GM11168 (cell line): ENCODE measurements around the gene ATP6V1F.

Source experiments
- in situ Hi-C: fragments of 300-500 bp; cut with MboI; formaldehyde crosslinking; loops from one replicate; pipeline ENCODE4 v1.12.0; 2022; ENCODE audit warnings: low sequenced_read_pairs; ENCODE audit not compliant: unreplicated experiment

ATP6V1F gene

DNA sequence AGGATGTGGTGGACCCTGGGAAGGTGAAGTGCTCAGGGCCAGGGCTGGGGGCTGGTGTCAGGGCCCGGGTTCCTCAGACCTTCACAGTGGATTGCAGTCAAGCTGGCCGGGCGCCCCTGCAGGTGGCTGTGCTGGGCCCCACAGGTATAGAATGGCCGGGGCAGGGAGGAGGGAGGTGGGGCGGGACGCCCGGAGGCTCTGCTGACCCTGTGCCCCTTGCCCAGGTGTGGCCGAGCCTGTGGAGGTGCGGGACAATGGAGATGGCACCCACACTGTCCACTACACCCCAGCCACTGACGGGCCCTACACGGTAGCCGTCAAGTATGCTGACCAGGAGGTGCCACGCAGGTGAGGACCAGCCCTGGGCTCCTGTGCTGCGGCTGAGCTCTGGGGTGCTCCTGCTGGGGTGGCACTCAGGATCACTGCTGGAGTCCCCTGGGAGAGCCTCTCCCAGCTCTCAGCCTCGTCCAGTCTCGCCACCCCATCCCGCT lies 14.9 kb upstream of the ATP6V1F start:
- in situ Hi-C loops, result no loop called here

DNA sequence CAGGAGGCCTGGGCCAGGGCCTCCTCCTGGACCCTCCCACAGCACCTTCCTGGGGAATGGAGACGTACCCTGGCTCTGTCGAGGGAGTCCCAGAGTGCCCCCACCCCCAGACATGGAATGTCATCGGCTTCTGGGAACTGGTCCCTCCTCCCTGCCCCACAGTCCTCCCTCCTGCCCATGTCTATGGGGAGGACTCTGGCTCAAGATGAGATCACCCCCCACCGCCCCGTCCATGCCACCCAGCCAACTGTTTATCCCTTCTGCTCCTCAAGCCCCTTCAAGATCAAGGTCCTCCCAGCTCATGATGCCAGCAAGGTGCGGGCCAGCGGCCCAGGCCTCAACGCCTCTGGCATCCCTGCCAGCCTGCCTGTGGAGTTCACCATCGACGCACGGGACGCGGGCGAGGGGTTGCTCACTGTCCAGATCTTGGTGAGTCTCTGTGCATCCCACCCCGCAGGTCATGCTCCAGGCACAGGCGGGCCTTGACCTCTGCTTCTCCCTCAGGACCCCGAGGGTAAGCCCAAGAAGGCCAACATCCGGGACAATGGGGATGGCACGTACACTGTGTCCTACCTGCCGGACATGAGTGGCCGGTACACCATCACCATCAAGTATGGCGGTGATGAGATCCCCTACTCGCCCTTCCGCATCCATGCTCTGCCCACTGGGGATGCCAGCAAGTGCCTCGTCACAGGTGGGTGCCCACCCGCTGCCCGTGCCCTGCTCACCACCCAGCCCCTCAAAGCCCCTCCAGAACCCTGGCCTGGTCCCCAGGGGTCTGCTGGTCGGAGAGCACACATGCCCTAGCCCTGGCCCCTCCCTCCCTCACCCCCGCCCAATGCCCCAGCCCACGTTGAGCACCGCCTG lies 14.1 kb upstream of the ATP6V1F start:
- in situ Hi-C loops, result no loop called here

DNA sequence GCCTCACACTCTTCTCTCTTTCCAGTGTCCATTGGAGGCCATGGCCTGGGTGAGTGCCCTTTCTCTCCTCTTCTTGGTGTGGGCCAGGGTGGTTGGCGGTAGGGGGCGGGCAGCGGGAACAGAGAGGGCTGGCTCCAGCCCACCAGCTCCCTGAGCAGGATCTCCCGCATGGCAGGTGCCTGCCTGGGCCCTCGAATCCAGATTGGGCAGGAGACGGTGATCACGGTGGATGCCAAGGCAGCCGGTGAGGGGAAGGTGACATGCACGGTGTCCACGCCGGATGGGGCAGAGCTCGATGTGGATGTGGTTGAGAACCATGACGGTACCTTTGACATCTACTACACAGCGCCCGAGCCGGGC lies 13.5 kb upstream of the ATP6V1F start:
- in situ Hi-C loops, result no loop called here

DNA sequence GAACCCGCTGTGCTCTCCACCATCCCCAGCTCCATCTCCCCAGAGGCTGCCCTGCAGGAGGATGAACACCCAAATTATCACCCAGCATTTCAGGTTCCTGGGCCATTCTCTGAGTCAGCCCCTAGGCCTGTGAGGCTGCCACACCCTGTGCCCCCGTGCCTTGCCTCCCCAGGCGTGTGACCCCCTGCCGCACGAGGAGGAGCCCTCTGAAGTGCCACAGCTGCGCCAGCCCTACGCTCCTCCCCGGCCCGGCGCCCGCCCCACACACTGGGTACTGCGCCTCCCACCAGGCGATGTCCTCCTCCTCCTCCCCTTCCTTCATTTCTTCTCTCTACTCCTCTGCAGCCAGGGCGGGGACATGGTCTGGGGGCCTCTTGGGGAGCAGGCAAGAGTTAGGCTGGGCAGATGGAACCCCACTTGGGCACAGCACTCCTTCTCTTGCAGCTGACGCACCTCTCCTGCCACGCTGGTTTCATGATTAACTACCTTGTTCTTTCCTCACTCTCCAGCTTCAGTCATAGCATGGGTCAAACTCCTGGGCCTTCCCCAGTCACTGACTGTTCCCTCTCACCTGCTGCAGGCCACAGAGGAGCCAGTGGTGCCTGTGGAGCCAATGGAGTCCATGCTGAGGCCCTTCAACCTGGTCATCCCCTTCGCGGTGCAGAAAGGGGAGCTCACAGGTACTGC lies 12.7 kb upstream of the ATP6V1F start:
- in situ Hi-C loops, result no loop called here

DNA sequence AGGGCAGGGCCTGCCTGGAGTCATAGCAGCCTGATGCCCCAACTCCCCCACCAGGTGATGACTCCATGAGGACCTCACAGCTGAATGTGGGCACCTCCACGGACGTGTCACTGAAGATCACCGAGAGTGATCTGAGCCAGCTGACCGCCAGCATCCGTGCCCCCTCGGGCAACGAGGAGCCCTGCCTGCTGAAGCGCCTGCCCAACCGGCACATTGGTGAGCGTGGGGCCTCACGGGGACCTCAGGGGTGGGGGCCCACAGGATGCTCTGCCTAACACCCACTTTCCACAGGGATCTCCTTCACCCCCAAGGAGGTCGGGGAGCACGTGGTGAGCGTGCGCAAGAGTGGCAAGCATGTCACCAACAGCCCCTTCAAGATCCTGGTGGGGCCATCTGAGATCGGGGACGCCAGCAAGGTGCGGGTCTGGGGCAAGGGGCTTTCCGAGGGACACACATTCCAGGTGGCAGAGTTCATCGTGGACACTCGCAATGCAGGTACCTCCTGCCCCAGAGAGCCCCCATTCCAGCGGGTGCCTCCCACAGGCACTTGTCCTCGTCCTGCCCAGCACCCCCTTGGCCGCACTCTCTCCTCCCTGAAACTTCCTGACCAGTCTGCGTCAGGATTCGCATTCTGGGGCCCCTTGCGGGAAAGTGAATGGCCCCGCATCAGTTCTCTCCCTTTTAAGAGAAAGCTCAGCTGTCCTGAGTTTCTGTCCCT lies 10.0 kb upstream of the ATP6V1F start:
- in situ Hi-C loops, result no loop called here

DNA sequence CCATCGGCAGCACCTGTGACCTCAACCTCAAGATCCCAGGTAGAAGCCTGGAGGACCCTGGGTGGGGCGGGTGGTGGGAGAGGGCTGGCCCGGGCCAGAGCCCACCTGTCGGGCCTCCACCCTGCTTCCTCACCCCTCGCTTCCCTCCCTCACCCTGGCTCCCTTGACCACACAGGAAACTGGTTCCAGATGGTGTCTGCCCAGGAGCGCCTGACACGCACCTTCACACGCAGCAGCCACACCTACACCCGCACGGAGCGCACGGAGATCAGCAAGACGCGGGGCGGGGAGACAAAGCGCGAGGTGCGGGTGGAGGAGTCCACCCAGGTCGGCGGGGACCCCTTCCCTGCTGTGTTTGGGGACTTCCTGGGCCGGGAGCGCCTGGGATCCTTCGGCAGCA lies 8.9 kb upstream of the ATP6V1F start:
- in situ Hi-C loops, result no loop called here

DNA sequence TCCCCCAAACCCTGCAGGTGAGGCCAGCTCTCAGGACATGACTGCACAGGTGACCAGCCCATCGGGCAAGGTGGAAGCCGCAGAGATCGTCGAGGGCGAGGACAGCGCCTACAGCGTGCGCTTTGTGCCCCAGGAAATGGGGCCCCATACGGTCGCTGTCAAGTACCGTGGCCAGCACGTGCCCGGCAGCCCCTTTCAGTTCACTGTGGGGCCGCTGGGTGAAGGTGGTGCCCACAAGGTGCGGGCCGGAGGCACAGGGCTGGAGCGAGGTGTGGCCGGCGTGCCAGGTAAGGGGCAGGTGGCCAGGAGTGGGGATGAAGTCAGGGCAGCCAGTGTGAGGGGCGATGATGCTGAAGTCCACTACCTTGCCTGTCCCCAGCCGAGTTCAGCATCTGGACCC lies 8.3 kb upstream of the ATP6V1F start:
- in situ Hi-C loops, result no loop called here

DNA sequence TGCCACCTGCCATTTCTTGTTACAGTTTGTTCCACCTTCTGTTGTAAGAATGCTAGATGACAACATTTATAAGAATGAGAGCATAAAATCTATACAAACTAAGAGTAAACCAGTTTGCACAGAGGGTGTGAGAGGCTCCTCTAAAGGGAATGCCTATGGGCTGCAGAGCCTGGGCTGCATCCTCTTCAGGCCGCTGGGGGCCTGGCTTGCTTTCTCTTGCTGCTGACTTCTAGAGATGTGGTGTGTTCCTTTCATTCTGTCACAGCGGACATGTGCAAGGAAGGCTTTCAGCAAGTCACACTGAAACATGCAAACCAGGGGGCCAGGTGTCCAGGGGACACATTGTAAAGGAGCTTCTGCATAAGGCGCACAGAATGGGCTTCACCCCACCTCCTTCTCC lies 7.1 kb upstream of the ATP6V1F start:
- in situ Hi-C loops, result no loop called here

DNA sequence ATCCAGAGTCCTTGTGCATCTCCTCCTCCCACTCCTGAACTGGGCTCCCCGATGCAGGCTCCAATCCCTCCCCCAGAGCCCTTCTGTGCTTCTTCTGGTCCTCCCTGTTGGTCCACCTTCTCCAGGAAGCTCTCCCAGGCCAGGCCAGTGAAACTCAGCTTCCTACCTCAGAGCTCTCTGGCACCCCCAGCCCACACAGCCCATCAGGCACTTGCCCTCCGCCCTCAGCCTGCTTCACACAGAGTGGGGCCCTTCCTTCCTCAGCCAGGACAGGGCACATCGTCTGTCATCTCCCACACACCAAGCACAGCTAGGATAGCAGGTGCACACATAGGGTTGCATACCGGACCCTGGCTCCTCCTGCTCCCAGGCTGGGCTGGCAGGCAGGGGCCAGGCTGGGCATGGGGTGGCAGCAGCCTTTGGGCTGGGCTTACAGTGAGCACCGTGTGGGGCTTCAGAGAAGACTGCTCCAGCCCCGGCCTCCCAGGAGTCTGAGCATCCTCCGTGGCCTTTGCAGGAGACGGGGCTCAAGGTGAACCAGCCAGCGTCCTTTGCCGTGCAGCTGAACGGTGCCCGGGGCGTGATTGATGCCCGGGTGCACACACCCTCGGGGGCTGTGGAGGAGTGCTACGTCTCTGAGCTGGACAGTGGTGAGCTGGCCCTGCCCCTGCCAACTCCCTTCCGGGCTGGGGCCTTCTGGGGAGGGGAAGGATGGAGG lies 6.5 kb upstream of the ATP6V1F start:
- in situ Hi-C loops, result no loop called here

DNA sequence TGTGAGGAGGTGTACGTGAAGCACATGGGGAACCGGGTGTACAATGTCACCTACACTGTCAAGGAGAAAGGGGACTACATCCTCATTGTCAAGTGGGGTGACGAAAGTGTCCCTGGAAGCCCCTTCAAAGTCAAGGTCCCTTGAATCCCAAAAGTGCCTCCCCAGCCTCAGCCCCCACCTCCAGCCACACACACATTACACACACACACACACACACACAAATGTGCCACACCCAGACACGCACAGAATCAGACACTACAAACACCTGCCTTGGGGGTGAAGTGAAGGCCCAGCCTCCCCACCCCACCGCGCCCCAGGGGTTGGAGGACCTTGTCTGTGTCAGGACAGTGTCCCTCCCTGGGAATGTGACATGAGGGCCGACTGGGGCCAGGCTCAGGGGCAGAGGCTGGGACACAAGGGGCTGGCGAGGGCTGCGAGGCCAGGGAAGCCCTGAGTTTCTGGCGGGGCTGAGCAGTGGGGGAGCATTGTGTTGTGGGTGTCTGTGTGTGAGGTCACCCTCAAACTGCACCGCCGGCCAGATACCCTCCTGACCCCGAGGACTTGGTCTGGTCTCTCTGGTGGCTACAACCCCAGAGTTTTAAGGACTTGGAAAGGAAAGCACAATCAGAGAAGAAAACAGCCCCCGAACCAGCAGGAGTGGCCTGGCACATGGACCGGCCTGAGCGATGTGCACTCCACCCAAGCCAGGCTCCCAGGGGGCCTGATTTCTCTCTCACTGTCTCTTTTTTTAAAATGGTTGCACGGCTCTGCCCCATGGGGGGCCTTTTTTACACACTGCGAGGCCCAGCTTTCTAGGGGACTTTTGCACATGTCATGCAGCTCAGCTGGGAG lies 4.0 kb upstream of the ATP6V1F start:
- in situ Hi-C loops, result no loop called here

DNA sequence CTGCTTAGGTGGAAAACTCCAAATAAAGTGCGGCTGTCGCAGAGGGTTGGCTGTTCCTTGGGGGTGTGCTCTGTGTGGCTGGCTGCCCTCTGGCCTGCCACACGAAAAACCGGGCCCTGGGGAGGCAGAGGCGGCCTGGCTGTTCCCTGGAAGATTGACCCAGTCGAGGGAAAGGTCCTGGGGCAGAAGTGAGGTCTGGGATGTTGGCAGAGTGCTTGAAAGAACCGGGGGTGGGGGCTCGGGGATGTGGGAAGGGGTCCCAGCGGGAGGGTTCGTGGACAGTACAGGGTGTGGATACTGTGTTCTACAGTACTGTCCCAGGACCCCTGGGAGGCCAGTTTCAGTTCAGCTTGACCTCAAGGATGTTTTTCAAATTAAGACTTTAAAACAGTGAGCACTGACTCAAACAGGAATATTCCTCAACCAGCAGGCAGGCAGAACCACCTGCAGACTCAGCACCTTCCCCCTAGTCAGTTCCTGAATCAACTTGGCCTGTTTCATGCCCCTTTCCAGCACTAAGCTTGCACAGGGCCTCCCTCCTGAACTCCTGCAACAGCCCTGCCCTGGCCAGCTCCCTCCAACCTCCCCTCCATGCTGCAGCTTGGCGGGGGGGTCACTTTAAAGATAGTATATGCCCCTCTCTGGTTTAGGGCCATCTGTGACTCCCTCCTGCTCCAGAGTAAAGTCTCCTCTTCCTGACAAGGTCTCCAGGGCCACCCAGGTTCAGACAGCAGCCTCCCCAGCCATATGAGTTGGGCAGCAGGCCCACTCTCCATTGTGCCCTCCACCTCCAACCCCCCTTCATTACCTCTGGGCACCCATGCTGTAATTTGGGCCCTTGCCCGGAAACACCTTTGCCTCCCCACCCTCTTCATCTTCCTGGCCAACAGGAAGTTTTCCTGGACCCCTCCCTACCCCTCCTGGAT lies 3.2 kb upstream of the ATP6V1F start:
- in situ Hi-C loops, result no loop called here

DNA sequence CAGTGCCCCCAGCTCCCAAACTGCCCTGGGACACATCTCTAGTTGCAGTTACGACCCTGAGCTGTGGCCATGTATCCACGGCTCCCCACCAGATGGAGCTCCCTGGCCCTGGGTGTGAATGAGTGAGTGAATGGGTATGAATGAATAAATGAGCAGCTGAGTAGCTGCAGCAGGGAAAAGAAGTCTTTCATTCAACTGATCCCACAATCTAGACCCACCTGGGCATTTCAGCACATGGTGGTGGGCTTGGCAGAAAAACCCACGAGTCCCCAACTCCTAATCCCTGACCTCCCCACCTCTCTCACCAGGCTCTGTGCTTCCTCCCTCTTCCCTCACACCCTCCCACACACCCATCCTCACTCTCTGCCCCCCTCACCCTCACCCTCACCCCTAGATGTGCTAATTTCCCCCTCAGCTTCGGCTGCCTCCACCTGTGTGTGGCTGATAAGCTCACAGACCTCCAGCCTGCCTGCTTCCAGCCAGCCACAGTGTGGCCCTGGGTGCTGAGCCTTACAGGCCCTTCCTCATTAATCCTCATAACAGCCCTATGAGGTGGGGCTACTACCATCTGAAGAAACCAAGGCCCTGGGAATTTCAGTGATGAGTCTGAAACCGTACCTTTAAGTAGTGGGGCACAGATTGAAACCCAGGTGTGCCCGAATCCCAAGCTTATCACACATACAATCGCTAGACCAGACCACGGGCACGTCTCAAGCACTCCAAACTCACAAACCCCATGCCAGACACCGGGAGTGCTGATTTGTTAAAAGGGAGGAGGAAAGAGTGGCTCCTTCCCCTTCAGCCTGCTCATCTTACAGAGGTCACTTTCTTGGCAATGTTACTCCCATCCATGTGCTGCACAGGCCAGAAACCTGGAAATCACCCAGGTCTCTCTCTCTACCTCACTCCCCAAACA lies 2.2 kb upstream of the ATP6V1F start:
- in situ Hi-C loops, result no loop called here

DNA sequence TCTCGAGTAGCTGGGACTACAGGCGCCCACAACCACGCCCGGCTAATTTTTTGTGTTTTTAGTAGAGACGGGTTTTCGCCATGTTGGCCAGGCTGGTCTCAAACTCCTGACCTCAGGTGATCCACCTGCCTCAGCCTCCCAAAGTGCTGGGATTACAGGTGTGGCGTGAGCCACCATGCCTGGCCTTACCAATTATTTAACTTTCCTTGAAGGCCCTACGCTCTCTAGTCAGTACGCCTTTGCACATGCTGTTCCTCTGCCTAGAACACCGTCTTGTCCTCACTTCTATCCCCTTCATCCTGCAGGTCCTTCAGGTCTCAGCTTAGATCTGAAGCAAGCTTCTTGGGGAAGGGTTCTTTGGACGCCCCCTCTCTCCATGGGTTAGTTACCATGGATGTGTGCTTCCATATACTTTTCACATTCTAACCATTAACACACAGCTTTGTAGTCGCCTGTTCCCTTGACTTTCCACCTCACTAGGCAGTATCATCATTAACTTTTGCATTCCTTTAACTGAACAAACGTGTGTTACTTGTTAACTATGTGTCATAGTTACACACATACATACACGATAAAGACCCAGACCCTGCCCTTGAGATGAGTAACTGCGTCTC lies 592 bp upstream of the ATP6V1F start:
- in situ Hi-C loops, result no loop called here

DNA sequence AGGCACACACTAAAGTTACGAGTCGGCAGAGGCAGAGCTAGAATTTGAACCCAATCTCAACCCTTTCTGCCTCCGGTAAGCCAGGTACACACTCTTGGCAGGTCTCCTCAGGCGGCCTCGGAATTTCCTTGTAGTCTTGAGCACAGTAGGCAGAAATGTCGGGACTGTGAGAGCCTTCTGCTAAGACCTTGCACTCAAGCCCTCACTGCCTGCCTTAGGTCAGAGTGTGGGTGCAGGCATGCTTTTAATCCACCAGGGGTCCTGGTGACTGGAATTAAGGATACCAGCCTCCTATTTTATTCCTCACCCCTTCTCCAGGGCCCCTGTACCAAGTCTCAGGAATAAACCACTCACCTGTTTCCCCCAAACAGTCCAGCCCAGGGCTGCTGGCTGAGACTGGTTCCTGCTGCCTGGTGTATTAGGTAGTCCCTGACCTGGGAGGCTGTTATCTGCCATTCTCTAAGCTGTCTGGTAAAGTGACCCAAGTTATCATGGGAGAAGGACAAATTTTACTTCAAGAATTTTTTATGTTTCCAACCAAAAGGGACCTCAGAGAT lies 855 bp downstream of the ATP6V1F start:
- in situ Hi-C loops, result no loop called here

DNA sequence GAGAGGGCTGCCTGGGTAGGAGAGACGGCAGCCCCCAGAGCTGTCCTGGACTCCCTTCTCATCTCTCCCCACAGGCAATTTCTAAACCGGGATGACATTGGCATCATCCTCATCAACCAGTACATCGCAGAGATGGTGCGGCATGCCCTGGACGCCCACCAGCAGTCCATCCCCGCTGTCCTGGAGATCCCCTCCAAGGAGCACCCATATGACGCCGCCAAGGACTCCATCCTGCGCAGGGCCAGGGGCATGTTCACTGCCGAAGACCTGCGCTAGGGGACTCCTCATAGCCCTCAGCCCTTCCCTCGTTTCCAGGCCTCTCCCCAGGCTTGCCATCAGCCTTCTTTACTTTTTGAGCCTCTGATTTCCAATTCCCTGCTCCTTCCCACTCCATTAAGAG lies 2.6 kb downstream of the ATP6V1F start:
- in situ Hi-C loops, result no loop called here

DNA sequence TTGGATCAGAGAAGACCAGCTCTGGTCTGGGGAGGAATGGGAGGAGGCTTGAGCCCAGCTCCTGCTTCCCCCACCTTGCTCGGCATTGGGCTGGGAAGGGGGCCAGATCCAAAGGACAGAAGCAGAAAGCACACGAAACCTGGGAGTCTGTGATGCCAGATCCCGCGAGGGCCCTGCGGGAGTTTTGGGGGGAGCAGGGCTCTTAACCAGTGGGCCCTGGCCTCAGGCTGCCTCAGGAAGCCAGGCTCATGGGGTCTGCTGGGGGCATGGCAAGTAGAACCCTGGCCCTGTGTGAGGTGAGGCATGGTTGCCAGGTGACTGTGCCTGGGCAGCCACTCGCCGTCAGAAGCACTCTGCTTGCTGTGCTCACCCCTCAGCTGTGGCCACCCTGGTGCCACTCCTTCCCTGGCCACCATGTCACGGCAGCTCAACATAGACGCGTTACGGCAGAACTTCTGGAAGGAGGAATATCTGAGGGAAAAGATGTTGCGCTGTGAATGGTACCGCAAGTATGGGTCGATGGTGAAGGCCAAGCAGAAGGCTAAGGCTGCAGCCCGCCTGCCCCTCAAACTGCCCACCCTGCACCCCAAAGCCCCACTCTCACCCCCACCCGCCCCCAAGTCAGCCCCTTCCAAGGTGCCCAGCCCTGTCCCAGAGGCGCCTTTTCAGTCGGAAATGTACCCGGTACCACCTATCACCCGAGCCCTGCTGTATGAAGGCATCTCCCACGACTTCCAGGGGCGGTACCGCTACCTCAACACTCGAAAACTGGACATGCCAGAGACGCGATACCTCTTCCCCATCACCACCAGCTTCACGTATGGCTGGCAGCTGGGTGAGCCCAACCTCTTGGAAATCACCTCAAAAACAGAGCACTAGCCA lies 3.6 kb downstream of the ATP6V1F start:
- in situ Hi-C loops, result no loop called here
